ENCODE data around the gene SEPTIN5.
A peak's percentile ranks its signal among the peaks of the same experiment; 100 is the strongest.

The SEPTIN5 gene

DNA sequence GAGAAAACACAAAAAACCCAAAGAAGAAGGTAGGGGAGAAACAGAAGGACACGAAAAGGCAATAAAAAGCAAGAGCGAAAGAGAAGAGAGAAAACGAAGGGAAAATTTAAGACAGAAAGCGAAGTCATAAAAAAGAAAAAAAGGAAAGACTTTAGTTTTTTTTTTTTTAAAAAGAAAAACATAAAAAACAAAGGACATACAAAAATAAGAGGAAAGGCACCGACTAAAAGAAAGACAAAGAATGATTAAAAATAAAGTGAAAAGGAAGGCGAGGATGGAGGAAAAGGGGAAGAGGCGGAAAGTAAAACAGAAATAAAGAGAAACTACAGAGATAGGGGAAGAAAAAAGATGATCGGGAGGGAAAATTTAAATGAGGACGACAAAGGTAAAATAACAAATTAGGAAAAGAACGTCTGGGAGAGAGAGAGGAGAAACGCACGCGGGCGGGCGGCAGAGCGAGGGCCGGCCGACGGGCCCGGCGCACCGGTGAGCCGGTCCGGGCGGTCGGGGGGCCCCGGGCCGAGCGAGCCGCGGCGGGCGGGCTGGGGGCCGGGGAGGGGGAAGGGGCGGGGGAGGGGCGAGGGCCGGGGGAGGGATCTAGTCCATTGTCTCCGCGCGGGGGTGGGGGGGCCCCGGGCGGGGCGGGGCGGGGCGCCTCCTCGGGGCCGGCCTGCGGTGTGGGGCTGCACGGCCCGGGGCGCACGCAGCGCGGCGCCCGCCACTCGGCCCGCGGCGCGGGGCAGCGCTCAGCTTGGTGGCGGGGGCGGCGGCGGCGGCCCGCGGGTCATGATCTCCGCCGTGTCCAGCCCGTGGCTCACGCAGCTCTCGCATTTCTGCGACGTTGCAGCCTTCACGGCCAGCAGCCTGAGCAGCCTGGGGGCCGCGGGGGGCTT lies 46.0 kb downstream of the SEPTIN5 start, which contains the start of gene TBX1:
Gene TBX1 (plus strand): TSS at position 721 of the 893 bp plus-strand sequence. CDS start 66 bp downstream, at position 787.
- H3K9ac ChIP-seq (ENCODE audit: low read length) = no peak within 1 kb of the TSS
- no peaks in the 10 kb centered on the region for H3K36me3 ChIP-seq (ENCODE audit: control insufficient read depth, insufficient read depth, low read length)
- H3K56ac ChIP-seq (ENCODE audit: low read length) = peak within 1 kb of the TSS; percentile 74
- H4K5ac ChIP-seq (ENCODE audit: low read length) = no peak within 1 kb of the TSS
- peaks cover 88% of the 10 kb centered on the region for H3K27me3 ChIP-seq (ENCODE audit: insufficient read depth, low read length, poor library complexity)
- WGBS (ENCODE audit: extremely low coverage, insufficient coverage, low lambda C conversion rate) = no CpG with 5 or more reads among the region's 79 CpGs
- H3K79me2 ChIP-seq (ENCODE audit: control insufficient read depth, insufficient read depth, low read length) = no peaks in the 10 kb centered on the region
- H3K4me3 ChIP-seq (ENCODE audit: low read length) = no peak within 1 kb of the TSS
- no peaks in the 10 kb centered on the region for H3K79me1 ChIP-seq (ENCODE audit: low read length)
- H2BK120ac ChIP-seq (ENCODE audit: low read depth, low read length) = no peak within 1 kb of the TSS
- H3K4me2 ChIP-seq (ENCODE audit: low read length) = peak within 1 kb of the TSS; percentile 27
- H2AK5ac ChIP-seq (ENCODE audit: low read length) = no peak within 1 kb of the TSS
- no peak within 1 kb of the TSS for H3K23ac ChIP-seq (ENCODE audit: low read length)
- no peak within 1 kb of the TSS for H3K27ac ChIP-seq (ENCODE audit: low read depth, low read length)
- H3K4me1 ChIP-seq (ENCODE audit: control insufficient read depth, low read depth, low read length) = peaks cover 3% of the 10 kb centered on the region
- H2BK15ac ChIP-seq (replicated peaks; ENCODE audit: low read depth) = no peak within 1 kb of the TSS
- H2BK5ac ChIP-seq (ENCODE audit: low read length) = no peak within 1 kb of the TSS
- no peak within 1 kb of the TSS for H4K8ac ChIP-seq (ENCODE audit: low read depth, low read length)
- DNase-seq = no peak
- H3K4ac ChIP-seq (ENCODE audit: low read depth, low read length) = no peak within 1 kb of the TSS
- H3K18ac ChIP-seq (ENCODE audit: low read length) = no peak within 1 kb of the TSS

DNA sequence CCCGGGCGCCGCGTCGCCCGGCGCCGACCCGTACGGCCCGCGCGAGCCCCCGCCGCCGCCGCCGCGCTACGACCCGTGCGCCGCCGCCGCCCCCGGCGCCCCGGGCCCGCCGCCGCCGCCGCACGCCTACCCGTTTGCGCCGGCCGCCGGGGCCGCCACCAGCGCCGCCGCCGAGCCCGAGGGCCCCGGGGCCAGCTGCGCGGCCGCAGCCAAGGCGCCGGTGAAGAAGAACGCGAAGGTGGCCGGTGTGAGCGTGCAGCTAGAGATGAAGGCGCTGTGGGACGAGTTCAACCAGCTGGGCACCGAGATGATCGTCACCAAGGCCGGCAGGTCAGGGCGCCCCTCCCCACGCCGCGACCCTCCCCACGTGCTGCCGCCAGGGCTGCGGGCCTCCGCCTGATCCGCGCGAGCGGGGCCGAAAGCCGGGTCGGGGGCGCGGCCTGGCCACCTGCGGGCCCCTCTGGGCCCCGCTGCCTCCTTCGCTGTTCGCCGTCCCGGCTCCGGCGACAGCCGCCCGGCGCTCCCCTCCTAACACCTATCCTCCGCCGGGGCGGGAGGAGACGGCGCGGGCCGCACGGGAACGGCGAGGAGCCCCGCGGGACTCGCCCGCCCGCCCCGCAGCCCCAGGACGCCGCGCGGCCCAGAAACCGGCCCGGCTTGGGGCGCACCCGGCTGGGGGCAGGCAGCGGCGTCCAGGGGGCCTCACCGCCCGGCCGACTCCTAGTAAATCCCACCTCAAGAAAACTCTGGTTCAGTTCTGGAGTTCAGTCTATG lies 46.8 kb downstream of the SEPTIN5 start:
- Histone ChIP-seq H3K4me1 (ENCODE audit: control insufficient read depth, low read depth, low read length) (peaks cover 3% of the 10 kb centered on the region), H3K23ac (ENCODE audit: low read length) (no peak overlapping the region), H3K36me3 (ENCODE audit: control insufficient read depth, insufficient read depth, low read length) (no peaks in the 10 kb centered on the region), H3K79me2 (ENCODE audit: control insufficient read depth, insufficient read depth, low read length) (no peaks in the 10 kb centered on the region), H3K4me3 (ENCODE audit: low read length) (no peak overlapping the region), H3K79me1 (ENCODE audit: low read length) (no peaks in the 10 kb centered on the region), H3K4me2 (ENCODE audit: low read length) (peak overlapping the region; percentile 27), H2BK120ac (ENCODE audit: low read depth, low read length) (no peak overlapping the region), H2AK5ac (ENCODE audit: low read length) (no peak overlapping the region), H2BK5ac (ENCODE audit: low read length) (no peak overlapping the region), H3K18ac (ENCODE audit: low read length) (no peak overlapping the region), H3K9ac (ENCODE audit: low read length) (no peak overlapping the region), H3K4ac (ENCODE audit: low read depth, low read length) (no peak overlapping the region), H3K27ac (ENCODE audit: low read depth, low read length) (no peak overlapping the region), H3K27me3 (ENCODE audit: insufficient read depth, low read length, poor library complexity) (peaks cover 87% of the 10 kb centered on the region), H3K56ac (ENCODE audit: low read length) (peak overlapping the region; percentile 74), H4K8ac (ENCODE audit: low read depth, low read length) (no peak overlapping the region), H2BK15ac (replicated peaks; ENCODE audit: low read depth) (no peak overlapping the region), H4K5ac (ENCODE audit: low read length) (no peak overlapping the region)
- WGBS (ENCODE audit: extremely low coverage, insufficient coverage, low lambda C conversion rate) = no CpG with 5 or more reads among the region's 117 CpGs
- DNase-seq = no peak

DNA sequence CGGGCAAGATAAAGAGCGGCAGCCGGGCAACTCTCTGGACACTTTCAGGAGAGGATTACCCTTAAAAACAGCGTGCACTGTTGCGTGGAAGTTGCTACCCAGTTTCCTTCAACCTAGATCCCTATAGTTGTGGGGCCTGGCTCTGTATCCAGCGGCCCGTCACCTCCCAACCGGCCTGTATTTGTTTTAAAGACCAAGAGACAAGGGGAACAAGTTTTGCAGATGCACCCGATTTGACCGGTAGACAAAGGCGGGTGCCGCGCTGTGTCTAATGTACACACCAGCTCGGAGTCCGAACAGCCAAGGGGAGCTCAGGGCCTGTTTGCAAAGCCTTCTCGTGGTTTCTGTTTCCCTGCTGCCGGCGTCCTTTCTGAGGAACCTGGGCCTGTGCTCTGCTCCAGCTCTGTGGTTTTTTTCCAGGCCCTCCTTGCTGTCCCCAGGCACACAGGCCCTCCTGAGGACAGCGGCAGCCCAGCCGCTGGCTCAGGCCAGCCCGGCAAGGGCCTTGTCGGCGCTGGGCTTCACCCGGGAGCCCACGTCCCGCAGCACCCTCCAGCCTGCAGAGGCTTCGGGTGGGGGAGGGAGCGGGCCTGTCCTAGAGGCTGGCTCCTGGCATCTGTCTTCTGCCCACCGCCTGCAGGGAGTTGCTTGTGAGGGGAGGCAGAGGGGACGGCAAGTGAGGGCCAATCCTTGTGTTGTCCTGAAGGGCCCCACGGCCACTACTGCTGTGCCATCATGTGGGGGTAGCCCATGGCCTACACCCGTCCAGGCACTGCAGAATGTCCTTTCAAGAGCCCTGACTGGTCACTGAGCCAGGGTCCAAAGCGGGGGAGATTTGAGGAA lies 47.6 kb downstream of the SEPTIN5 start:
- no peaks in the 10 kb centered on the region for H3K36me3 ChIP-seq (ENCODE audit: control insufficient read depth, insufficient read depth, low read length)
- H3K4me1 ChIP-seq (ENCODE audit: control insufficient read depth, low read depth, low read length) = peaks cover 3% of the 10 kb centered on the region
- H3K27me3 ChIP-seq (ENCODE audit: insufficient read depth, low read length, poor library complexity) = peaks cover 91% of the 10 kb centered on the region
- H2AK5ac ChIP-seq (ENCODE audit: low read length) = no peak overlapping the region
- H3K4me3 ChIP-seq (ENCODE audit: low read length) = no peak overlapping the region
- no peak overlapping the region for H2BK5ac ChIP-seq (ENCODE audit: low read length)
- H2BK15ac ChIP-seq (replicated peaks; ENCODE audit: low read depth) = no peak overlapping the region
- H3K18ac ChIP-seq (ENCODE audit: low read length) = no peak overlapping the region
- H4K5ac ChIP-seq (ENCODE audit: low read length) = no peak overlapping the region
- H3K56ac ChIP-seq (ENCODE audit: low read length) = peak overlapping the region; percentile 50
- no peak overlapping the region for H2BK120ac ChIP-seq (ENCODE audit: low read depth, low read length)
- DNase-seq = peak; percentile 65
- H3K79me1 ChIP-seq (ENCODE audit: low read length) = no peaks in the 10 kb centered on the region
- no peaks in the 10 kb centered on the region for H3K79me2 ChIP-seq (ENCODE audit: control insufficient read depth, insufficient read depth, low read length)
- H3K27ac ChIP-seq (ENCODE audit: low read depth, low read length) = no peak overlapping the region
- no peak overlapping the region for H3K9ac ChIP-seq (ENCODE audit: low read length)
- no peak overlapping the region for H3K4me2 ChIP-seq (ENCODE audit: low read length)
- WGBS (ENCODE audit: extremely low coverage, insufficient coverage, low lambda C conversion rate) = no CpG with 5 or more reads among the region's 33 CpGs
- peak overlapping the region; percentile 80 for H3K23ac ChIP-seq (ENCODE audit: low read length)
- no peak overlapping the region for H4K8ac ChIP-seq (ENCODE audit: low read depth, low read length)
- no peak overlapping the region for H3K4ac ChIP-seq (ENCODE audit: low read depth, low read length)

DNA sequence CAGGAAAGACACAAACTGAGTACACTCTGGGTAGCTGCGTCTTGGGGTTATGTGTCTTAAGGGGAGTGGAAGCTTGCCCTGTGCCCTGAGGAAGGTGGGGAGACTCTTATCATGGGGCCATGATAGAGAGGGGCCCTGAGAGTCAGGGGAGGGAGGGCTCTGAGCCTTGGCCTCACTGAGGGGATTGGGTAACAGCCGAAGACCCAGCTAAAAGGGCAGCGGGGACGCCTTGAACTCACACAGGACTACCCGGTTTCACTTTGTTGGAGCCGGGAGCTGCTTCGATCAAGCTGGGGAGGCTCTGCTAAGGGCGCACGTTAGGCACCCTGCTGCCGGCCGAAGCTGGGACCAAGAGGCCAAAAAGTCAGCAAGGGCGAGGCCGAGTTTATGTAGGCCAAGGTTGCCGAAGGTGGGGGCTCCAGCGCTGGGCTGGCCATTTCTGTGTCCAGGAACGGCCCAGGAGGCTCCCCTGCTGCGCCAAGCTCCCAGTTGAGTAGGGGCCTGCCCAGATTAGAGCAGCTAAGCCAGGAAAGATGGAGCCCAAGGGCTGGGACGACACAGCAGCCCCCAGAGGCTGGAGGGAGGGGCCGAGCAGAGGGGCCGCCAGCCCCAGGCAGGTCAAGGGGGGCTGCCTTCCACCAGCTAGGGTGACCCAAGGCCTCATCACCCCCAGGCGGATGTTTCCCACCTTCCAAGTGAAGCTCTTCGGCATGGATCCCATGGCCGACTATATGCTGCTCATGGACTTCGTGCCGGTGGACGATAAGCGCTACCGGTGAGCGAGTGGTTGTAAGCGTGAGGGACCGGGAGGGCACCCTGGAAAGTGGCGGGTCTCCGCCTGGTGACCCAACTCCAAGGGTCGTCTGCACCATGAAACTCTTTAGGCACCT lies 48.5 kb downstream of the SEPTIN5 start:
- Histone ChIP-seq H2BK120ac (ENCODE audit: low read depth, low read length) (no peak overlapping the region), H3K4ac (ENCODE audit: low read depth, low read length) (no peak overlapping the region), H3K23ac (ENCODE audit: low read length) (peak overlapping the region; percentile 80), H2BK5ac (ENCODE audit: low read length) (no peak overlapping the region), H4K8ac (ENCODE audit: low read depth, low read length) (no peak overlapping the region), H3K18ac (ENCODE audit: low read length) (no peak overlapping the region), H3K27ac (ENCODE audit: low read depth, low read length) (no peak overlapping the region), H4K5ac (ENCODE audit: low read length) (no peak overlapping the region), H3K9ac (ENCODE audit: low read length) (no peak overlapping the region), H3K36me3 (ENCODE audit: control insufficient read depth, insufficient read depth, low read length) (no peaks in the 10 kb centered on the region), H3K4me3 (ENCODE audit: low read length) (no peak overlapping the region), H3K79me2 (ENCODE audit: control insufficient read depth, insufficient read depth, low read length) (no peaks in the 10 kb centered on the region), H3K56ac (ENCODE audit: low read length) (peak overlapping the region; percentile 50), H3K4me2 (ENCODE audit: low read length) (no peak overlapping the region), H2AK5ac (ENCODE audit: low read length) (no peak overlapping the region), H3K27me3 (ENCODE audit: insufficient read depth, low read length, poor library complexity) (peaks cover 90% of the 10 kb centered on the region), H2BK15ac (replicated peaks; ENCODE audit: low read depth) (no peak overlapping the region), H3K4me1 (ENCODE audit: control insufficient read depth, low read depth, low read length) (peaks cover 3% of the 10 kb centered on the region), H3K79me1 (ENCODE audit: low read length) (no peaks in the 10 kb centered on the region)
- WGBS (ENCODE audit: extremely low coverage, insufficient coverage, low lambda C conversion rate) = no CpG with 5 or more reads among the region's 34 CpGs
- DNase-seq = no peak

All from mesendoderm (in vitro differentiated cells).